Eye (tissue), 1 donor: Measurements from ENCODE around the gene ATP6V1E1.
"Not testable (repeated sequence)": the region's sequence is repeated elsewhere in the genome, so short reads cannot be mapped to it uniquely, and the experiment has no call there.

Experiments used
- DNase-seq: peaks from one replicate; pipeline ENCODE4 v3.0.0-alpha.2; 2015

The ATP6V1E1 gene

GRCh38 chr22:17628406-17629172, at the start of gene ATP6V1E1:
Gene ATP6V1E1, minus strand, starts transcription at chr22:17628749. Its CDS starts 114 bp downstream, at chr22:17628635.
- DNase-seq: peak; percentile 99

DNA sequence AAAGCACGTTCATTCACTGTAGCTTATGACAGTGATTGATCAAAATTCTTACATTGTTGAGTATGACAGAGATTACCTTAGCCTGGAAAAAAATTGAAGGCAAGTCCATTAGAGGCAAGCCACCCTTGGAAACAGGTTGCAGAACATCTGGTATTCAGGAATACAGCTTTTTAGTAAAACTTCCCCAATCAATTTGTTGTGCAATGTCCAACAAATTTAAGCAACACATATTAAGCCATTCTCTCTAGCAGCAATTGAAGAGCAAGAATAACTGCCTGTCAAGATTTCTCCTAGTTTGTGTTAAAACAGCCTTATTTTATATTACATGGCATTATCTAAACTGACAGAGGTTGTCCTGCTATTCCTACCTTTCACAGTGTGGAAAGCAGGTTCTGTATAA, 47.0 kb upstream of the ATP6V1E1 start:
- no peak for DNase-seq

DNA sequence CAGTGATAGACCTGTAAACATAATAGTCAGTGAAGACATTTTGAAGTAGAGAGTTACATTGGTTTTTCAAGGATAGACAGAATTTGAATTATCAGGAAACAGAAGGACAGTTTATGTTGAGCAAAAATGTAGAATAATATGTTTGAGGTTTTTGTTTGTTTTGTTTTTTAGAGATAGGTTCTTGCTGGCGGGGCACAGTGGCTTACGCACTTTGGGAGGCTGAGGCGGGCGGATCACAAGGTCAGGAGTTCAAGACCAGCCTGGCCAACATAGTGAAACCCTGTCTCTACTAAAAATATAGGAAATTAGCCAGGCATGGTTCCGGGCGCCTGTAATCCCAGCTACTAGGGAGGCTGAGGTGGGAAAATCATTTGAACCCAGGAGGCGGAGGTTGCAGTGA, 45.6 kb upstream of the ATP6V1E1 start:
- no peak for DNase-seq

DNA sequence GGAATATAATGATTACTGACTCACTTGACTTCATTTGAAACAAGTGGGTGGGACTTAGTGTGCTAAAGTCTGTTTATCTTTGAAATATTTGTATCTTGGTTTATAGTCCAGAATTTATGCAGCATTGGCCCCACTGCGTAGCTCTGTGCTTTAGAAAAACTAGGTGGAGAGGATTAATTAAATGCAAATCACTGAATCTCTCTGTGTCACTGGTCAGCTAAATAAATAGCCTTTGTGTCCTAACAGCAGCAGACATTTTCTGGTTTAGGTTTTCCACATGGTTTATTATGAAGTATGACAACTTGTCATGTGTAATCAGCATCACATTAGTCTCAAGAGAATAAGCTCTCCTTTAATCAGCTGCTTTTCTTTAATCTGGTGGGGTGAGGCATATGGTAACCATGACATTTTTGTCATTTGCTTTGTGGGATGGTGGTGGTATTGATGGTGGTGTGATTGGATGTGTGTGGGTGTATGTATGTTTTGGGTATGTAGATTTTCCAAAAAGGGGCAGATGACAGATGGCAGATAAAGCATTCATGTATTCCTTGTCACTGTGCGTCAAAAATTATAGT, 44.0 kb upstream of the ATP6V1E1 start:
- DNase-seq: peak; percentile 99

GRCh38 chr22:17671521-17672092, 43.1 kb upstream of the ATP6V1E1 start:
- peak; percentile 70 for DNase-seq

DNA sequence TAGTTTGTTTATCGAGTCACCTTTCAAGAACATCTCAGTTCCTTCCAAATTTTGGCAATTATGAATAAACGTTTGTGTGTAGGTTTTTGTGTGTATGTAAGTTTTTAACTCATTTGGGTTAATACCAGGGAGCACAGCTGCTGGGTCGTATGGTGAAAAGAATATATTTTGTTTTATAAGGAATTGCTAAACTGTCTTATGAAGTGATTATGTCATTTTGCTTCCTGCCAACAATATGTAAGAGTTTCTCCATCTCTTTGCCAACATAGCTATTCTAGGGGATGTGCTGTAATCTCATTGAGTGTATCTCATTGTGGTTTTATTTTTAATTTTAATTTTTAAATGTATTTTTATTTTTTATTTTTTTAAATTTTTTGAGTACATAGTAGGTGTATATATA, 37.3 kb upstream of the ATP6V1E1 start:
- DNase-seq: no peak

DNA sequence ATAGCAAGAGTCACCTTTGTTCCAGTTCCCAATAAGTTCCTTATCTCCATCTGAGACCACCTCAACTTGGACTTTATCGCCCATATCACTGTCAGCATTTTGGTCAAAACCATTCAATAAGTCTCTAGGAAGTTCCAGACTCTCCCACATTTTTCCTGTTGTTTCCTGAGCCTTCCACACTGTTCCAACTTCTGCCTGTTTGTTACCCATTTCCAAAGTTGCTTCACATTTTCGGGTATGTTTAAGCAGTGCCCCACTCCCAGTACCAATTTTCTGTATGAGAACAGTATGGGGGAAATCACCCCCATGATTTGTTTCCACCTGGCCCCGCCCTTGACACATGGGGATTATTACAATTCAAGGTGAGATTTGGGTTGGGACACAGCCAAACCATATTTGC, 36.7 kb upstream of the ATP6V1E1 start:
- no peak for DNase-seq

- no peak for DNase-seq
Observed at GRCh38 chr22:17664414-17665055, 36.0 kb upstream of the ATP6V1E1 start.

- no peak for DNase-seq
Observed at GRCh38 chr22:17656870-17657395, 28.4 kb upstream of the ATP6V1E1 start.

- DNase-seq: no peak
Observed at GRCh38 chr22:17655289-17655688, 26.7 kb upstream of the ATP6V1E1 start.

- no peak for DNase-seq
Observed at GRCh38 chr22:17648569-17648968, 20.0 kb upstream of the ATP6V1E1 start.

- DNase-seq: no peak
Observed at GRCh38 chr22:17647991-17648390, 19.4 kb upstream of the ATP6V1E1 start.

GRCh38 chr22:17647452-17647851, 18.9 kb upstream of the ATP6V1E1 start:
- DNase-seq: no peak

GRCh38 chr22:17642357-17642756, 13.8 kb upstream of the ATP6V1E1 start:
- DNase-seq: not testable (repeated sequence)

GRCh38 chr22:17641269-17641668, 12.7 kb upstream of the ATP6V1E1 start:
- DNase-seq: no peak

GRCh38 chr22:17639247-17639741, 10.7 kb upstream of the ATP6V1E1 start:
- DNase-seq: peak; percentile 82

- peak; percentile 97 for DNase-seq
Observed at GRCh38 chr22:17638432-17639246, 10.1 kb upstream of the ATP6V1E1 start, which contains the start of gene BCL2L13. Gene BCL2L13, plus strand, starts transcription at chr22:17638757. Its CDS starts 16,955 bp downstream, at chr22:17655712.

- no peak for DNase-seq
Observed at GRCh38 chr22:17638182-17638431, 9.6 kb upstream of the ATP6V1E1 start.

- peak; percentile 16 for DNase-seq
Observed at GRCh38 chr22:17637490-17638181, 9.1 kb upstream of the ATP6V1E1 start.

GRCh38 chr22:17636850-17637249, 8.3 kb upstream of the ATP6V1E1 start:
- DNase-seq: not testable (repeated sequence)

DNA sequence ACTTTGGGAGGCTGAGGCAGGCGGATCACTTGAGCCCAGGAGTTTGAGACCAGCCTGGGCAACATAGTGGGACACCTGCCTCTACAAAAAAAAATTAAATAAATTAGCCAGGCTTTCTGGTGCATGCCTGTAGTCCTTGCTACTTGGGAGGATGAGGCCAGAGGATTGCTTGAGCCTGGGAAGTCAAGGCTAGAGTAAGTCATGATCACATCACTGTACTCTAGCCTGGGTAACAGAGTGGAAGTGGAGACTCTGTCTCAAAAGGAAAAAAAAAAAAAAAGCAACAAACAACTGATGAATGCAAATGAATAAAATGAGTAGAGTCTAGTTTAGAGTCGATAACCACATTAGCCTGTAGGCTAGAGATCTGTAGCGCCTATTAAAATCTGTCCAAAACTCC, 6.1 kb upstream of the ATP6V1E1 start:
- no peak for DNase-seq

- DNase-seq: no peak
Observed at GRCh38 chr22:17633998-17634323, 5.4 kb upstream of the ATP6V1E1 start.
